Measurements from ENCODE around the gene SMAD7.
A peak's percentile ranks its signal among the peaks of the same experiment; 100 is the strongest.

SMAD7 gene

GRCh38 chr18:48959921-48960920, 9.5 kb upstream of the SMAD7 start:
- no peak for DNase-seq

GRCh38 chr18:48959551-48959920, 8.8 kb upstream of the SMAD7 start:
- no peak for DNase-seq

GRCh38 chr18:48958951-48959350, 8.2 kb upstream of the SMAD7 start:
- DNase-seq = no peak

- DNase-seq = no peak
Observed at GRCh38 chr18:48957616-48958015, 6.9 kb upstream of the SMAD7 start.

GRCh38 chr18:48957136-48957535, 6.4 kb upstream of the SMAD7 start:
- DNase-seq = no peak

GRCh38 chr18:48956356-48956755, 5.6 kb upstream of the SMAD7 start:
- DNase-seq = no peak

- DNase-seq = no peak
Observed at GRCh38 chr18:48955830-48956261, 5.1 kb upstream of the SMAD7 start.

GRCh38 chr18:48954886-48955819, 4.4 kb upstream of the SMAD7 start:
- no peak for DNase-seq

GRCh38 chr18:48953104-48953706, 2.4 kb upstream of the SMAD7 start:
- DNase-seq = no peak

- DNase-seq = peak; percentile 59
Observed at GRCh38 chr18:48952287-48953103, 1.7 kb upstream of the SMAD7 start.

GRCh38 chr18:48951448-48952286, 902 bp upstream of the SMAD7 start:
- DNase-seq = peak; percentile 79

- DNase-seq = peak; percentile 38
Observed at GRCh38 chr18:48949606-48950535, 894 bp downstream of the SMAD7 start.

GRCh38 chr18:48949050-48949605, 1.6 kb downstream of the SMAD7 start:
- DNase-seq = peak; percentile 42

GRCh38 chr18:48948112-48949049, 2.4 kb downstream of the SMAD7 start:
- peak; percentile 48 for DNase-seq

GRCh38 chr18:48947560-48947959, 3.2 kb downstream of the SMAD7 start:
- no peak for DNase-seq

GRCh38 chr18:48947092-48947491, 3.7 kb downstream of the SMAD7 start:
- DNase-seq = no peak

- DNase-seq = no peak
Observed at GRCh38 chr18:48946329-48946835, 4.4 kb downstream of the SMAD7 start.

GRCh38 chr18:48945953-48946217, 4.9 kb downstream of the SMAD7 start:
- DNase-seq = no peak

GRCh38 chr18:48944634-48945033, 6.1 kb downstream of the SMAD7 start:
- no peak for DNase-seq

All from activated naive CD4-positive, alpha-beta T cell treated with Interleukin-2 at 50 U/mL for 16 hours (primary cell).